ENCODE measurements around the gene GHRH. TPM values are rescaled to one million over a fixed set of nuclear protein-coding genes. Genes with fewer than 3 reads are reported as not detected.

The GHRH gene
- not detected in 2 replicates for total RNA-seq

GRCh38 chr20:37261714-37262113 lies at the start of gene GHRH:
Gene GHRH, minus strand, starts transcription at chr20:37261814. Its CDS starts 4,925 bp downstream, at chr20:37256889.

Other genes with a start within 250 kb of the GHRH start
- gene RBL1, start 165.8 kb downstream of the GHRH start, total RNA-seq: 1.4 and 1.5 TPM in 2 replicates
- gene RPN2, start 82.5 kb downstream of the GHRH start, total RNA-seq: 229 and 237 TPM in 2 replicates
- gene MROH8, start 82.3 kb downstream of the GHRH start, total RNA-seq: 1.3 and 1.4 TPM in 2 replicates
- gene MANBAL, start 27.8 kb upstream of the GHRH start, total RNA-seq: 25.2 and 26.8 TPM in 2 replicates
- gene SRC, start 84.3 kb upstream of the GHRH start, total RNA-seq: 21.2 and 26.0 TPM in 2 replicates

Measured in cardiac ventricle fibroblast (primary cell).